Stimulated activated CD4-positive, alpha-beta T cell treated with anti-CD3 and anti-CD28 coated beads, Interleukin-12 subunit alpha, Interleukin-12 subunit beta, amount 100 ng/mL, for 48 hours (primary cell): ENCODE results near the gene CDC45.

ENCODE experiments used
- DNase-seq, 3 donors: peaks; one replicate each; pipeline ENCODE4 v3.0.0-alpha.2; 2020; ENCODE audit warnings: low read depth in 2 of 3, low spot score in 1 of 3

Gene CDC45

DNA sequence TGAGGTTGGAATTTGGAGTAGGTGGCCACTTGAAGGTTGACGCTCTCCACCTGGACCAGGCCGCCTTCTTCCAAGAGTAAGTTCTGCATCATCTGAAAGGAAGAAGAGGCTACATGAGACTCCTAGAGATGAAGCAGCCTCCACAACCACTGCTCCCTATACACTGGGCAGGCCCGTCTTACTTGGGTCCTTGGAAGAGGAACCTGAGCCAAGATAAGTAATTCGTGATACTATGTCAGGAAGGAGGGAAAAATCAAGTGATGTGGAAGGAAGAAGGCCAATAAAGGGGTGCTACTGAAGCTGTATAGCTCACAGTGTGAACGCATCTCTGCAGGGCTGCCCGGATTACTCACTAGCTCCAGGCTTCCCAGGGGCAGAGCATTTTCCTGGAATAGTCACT is 11.8 kb upstream of the CDC45 start:
- no peak for DNase-seq

DNA sequence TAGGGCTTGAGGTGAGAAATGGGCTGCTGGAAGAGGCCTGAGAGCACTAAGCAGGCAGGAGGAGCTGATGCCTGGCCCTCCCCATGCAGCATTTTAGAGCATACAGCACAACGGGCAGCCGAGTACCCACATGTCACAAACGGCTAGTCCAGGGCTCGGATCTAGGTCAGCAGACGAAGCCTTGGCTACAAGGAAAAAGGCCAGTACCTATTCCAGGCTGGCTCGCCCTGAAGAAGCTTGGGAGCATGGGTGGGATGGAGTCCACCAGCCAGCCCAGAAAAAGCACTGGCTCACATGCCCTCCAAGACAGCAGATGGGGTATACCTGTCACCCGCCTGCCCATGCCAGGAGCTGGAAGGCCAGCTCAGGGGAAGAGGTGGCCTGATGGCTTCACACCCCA is 10.3 kb upstream of the CDC45 start:
- no peak for DNase-seq

DNA sequence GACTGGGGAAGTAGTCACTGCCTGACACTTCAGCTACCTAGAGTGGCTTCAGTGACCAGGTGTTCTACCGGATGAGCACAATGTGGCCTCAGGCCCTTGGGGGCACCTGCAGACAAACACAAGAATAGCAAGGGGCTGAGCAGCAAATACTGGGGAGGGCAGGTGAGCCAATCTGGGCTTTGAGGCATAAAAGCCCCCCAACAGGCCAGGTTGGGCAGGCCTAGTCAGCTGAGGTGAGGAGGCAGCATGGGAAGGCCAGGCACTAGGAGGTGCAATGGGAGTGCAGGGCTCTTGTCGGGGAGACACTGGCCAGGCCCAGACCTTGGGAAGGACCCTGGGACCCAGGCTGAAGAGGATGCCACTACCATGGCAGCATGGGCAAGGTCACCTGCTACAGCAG is 9.7 kb upstream of the CDC45 start:
- DNase-seq: no peak

DNA sequence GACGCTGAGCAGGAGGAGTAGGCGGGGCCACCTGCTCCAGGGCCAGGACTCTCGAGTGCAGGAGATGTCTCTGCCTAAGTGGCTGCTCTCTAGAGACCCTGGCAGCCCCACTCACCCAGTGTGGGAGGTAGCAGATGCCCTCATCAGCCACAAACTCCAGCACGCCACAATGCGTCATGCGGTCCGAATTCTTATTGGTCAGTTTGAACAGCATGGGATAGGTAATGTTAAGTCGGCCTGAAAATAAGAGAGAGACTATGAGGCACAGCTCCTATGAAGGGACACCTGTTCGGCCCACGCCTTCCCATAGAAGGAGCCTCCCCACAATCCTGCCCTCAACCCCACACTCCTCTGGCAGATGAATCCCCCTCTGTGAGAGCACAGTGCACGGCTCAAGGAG is 8.1 kb upstream of the CDC45 start:
- DNase-seq: no peak

DNA sequence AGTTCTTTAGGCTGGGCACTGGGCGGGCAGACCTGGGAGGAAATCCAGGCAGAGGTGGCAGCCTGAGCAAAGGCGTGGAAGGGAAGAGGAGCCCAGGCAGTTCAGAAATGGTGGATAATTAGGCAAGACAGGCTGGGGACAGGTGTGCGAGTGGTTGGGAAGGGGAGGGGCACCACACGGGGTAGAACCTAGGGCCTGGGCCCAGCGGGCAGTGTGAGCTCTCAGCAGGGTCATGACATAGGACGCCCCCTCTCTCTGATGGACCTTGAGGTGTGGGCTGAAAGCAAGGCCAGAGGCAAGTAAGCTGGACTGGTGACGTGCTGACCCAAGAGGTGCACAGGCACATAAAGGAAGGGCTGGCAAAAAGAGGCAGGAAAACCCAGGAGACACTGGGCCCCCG is 7.5 kb upstream of the CDC45 start:
- no peak for DNase-seq

DNA sequence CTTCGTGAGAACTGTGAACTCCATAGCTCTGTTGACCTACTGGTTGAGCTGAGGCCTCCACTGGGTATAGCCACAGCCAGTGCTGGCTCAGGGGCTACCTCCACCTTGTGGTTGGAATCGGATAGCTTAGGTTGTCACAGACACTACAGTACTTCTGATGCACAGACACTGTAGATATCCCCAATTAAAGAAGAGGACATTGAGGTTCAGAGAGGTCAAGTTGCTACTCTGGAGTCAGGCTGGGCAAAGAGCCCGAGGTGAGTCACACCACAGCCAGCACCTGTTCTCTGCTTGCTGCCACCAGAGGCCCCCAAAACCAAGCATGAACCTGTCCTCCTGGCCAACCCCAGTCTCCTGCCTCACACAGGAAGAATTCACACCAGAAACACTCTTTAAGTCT is 6.1 kb upstream of the CDC45 start:
- DNase-seq: no peak

DNA sequence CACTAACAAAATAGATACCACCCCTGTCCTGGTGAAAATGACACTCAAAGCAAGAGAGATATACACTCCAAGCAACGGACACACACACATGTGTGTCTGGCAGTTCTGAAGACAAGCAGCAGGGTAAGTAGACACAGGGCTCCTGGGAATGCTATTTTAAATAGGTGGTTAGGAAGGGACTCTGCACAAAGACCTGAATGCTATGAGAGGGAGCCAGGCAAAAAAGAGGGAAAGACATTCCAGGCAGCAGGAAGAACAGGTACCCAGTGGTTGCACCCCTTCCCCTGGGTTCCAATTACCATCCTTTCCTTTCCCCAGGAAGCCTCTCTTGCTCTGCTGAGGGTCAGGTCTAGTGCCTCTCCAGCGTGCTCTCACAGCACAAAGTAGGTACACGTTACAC is 3.7 kb upstream of the CDC45 start:
- DNase-seq: no peak

DNA sequence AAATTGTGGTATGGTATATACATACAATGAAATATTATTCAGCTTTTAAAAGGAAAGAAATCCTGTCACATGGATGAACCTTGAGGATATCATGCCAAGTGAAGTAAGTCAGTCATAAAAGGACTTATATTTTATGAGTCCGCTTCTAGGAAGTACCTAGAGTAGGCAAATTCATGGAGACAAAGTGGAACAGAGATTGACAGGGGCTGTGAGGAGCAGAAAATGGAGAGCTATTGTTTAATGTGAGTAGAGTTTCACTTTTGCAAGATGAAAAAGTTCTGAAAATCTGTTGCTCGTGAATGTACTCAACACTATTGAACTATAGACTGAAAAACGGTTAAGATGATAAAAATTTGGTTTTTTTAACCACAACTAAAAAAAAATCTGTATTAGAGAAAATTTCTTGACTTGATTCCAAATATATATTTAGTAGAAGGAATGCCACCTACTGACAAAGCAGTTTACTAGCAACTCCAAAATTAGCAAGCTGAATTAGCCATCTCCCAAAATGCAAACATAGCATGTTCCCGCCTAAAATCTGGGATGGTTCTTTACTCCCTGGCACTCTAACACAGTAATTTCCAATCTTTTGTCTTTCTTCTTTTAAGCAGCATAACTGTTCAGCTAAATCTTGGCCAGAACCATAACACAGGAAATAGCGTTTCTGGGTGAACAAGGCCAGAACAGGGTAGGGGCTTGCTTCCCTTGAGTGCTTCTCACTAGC is 2.2 kb upstream of the CDC45 start:
- no peak for DNase-seq

DNA sequence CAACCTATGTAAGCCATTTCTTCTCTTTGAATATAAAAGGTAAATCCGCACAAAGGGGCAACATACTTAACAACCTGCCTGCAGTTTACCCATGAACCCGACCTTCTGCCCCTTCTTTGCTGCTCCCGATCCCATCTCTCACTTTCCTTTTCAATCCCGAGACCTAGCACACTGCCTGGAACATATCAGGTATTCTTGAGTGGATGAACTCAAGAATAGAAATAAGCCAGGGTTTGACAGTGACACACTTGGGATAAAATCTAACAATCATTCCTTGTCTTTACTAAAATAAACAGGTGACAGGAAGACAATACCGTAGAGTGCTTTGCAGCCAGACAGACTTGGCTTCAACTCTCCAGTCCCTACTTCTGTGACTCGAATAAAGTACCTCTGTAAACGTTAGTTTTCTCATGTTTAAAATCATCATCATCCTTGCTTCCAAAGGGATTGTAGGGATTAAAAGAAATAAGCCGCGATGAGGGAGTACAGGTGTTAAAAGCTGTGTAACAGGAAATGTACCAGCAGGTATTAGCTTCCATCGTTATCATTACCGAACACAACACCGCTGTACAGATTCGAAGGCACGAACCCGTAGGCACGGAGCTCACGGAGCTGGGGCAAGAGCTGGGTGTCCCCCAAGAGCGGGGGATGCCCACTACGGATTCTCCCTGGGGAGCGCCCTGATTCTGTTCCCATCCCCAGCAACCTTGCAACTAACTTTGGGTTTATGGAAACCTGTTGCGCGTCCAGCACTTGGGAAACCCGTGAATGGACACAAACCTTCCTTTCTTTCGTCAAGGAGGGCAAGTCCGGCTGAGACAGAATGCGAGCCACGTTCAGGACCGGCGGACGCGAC is 1.4 kb upstream of the CDC45 start:
- DNase-seq: no peak

DNA sequence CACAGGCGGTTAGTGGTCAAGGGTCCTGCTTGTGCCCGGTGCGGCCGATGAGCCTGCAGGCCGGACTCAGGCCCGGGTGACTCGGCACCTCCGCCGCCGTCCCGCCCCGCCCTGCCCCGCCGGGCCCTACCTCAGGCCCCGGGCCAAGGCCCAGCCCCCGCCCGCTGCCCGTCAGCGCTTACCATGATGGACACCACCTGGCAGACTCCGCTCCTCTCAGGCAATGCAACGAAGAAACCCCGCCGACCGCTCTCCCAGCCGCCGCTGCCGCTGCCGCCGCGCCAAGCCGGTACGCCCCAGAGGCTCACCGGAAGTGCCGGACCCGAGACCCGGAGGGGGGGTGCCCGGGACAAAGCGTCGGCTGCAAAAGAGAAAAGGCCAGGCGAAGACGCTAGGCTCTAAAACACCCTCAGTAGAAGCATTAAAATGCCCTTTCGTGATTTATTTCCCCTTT is 792 bp upstream of the CDC45 start, which contains the start of gene UFD1:
UFD1 (minus strand) TSS at position 293 of the 454 bp plus-strand sequence; CDS start at position 185, 108 bp downstream.
- peak; percentile 68 to 74 (median 69) for DNase-seq

DNA sequence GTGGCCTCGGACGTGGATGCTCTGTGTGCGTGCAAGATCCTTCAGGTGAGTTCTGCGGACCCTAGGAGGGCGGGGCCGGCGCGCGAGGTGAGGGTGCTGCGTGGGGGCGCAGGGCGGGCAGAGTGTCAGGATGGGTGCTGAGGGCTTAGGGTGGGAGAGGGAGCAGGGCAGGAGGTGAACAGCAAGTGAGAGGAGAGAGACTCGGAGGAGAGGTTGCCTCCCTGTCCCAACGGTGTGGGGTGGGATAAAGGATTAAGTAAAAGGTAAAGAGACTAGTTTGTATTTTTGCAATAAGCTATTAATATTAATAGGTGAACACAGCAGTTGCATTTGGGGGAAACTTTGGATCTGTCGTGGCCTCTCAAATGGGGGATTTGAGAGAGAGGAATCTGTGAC is 451 bp downstream of the CDC45 start:
- DNase-seq: no peak

DNA sequence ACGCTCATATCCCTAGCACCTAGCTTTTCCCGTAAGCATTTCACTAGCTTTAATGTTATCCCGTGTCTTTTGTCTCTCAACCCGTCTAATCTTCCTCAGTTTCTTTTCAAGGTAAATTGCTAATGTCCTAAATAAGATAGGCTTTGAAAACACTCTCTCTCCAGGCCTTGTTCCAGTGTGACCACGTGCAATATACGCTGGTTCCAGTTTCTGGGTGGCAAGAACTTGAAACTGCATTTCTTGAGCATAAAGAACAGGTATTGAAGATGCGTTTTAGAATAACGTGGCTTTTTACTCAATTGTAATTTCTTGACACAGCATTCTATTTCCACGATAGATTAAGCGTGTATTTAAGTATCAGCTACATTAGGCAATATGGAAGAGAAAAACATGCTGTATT is 1.1 kb downstream of the CDC45 start:
- no peak for DNase-seq

DNA sequence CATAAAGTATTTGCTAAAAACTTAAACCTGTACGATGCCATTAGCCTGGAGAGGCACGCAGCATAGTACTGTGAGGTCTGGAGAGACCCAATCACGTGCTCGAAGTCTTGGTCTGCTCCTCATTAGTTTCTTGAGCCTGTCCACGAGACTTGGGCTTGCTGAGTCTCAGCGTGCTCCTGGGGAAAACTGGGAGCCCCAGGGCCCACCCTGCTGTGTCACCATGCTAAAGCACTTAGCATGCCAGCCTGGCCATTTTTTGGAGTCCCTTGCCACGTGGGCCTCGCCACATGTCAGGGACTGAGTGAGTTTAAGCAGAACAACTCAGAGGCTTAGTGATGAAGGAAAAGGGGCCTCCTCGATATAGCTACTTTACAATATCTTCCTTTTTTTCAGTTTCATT is 2.6 kb downstream of the CDC45 start:
- no peak for DNase-seq

DNA sequence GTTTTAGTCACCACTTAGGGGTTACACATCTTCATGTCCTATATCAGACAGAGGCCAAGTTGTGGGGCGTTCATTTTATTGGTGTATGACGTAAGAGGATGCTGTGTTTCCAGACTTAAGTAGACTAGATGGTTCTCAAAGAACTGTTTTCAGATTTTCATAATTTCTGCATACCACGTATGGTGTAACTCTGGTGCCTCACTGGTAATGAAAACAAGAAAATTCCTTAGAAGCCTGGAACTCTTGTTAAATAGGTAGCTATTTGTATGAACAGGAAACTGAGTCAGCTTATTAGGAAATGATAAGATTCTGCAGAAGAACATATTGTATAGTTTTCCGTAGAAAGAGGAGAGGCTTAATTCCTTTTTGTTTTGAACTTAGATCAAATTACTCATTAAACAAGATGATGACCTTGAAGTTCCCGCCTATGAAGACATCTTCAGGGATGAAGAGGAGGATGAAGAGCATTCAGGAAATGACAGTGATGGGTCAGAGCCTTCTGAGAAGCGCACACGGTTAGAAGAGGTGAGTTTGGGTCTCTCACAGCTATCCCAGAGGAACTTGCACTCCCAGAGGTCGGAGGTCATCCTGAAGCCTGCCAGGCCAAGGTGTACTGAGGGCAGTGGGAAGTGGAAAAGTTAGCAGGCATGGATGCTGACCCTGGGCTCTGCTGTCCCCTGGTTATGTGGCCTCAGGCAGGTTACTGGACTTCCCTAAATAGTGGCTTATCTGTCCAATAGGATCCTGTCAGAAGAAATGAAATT is 3.9 kb downstream of the CDC45 start:
- DNase-seq: no peak

DNA sequence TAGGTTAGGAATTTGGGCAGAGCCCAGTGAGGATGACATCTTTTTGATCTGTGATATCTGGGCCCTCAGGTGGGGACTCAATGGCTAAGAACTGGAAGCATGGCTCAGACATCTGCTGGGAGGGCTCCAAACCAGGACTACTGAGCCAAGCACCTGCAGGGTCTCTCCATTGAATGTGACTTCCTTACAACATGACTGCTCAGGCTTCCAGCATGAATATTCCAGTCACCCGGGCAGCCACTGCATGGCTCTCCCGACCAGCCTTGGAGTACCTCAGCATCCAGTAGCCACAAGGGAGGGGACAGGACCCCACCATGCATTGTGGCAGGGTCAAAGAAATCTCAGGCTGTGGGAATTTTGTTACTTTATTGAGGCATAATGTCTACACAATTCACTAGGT is 8.6 kb downstream of the CDC45 start:
- no peak for DNase-seq

DNA sequence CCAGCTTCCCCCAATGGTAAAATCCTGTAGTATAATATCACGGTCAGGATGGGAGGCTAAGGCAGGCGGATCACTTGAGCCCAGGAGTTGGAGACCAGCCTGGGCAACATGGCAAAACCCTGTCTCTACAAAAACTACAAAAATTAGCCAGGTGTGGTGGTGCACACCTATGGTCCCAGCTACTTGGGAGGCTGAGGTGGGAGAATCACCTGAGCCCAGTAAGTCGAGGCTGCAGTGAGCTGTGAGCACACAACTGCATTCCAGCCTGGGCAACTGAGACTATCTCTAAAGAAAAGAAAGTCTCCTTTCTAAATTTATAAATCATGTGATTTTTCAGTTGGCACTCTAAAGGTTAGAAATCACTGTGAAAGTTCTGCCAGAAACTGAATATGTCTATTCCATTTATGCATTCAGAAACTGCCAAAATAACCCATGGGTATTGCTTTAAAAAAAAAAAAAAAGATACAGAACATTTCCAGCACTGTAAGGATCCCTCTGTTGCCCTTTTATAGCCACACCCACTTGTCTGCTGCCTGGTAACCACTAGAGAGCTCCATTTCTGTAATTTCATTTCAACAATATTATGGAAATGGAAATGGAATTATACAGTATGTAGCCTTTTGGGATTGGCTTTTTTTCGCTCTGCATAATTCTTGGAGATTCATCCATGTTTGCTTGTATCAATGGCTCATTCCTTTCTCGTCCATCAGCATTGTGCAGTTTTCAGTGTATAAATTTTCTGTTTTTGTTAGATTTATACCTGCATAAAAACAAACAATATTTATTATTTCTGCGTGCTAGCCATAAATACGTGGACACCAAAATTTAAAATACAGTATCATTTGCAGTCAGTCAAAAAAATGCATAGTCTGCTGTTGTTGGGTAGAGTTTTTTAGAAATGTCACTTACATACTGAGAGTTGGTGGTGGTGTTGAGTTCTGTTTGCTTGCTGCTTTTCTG is 9.4 kb downstream of the CDC45 start:
- no peak for DNase-seq

DNA sequence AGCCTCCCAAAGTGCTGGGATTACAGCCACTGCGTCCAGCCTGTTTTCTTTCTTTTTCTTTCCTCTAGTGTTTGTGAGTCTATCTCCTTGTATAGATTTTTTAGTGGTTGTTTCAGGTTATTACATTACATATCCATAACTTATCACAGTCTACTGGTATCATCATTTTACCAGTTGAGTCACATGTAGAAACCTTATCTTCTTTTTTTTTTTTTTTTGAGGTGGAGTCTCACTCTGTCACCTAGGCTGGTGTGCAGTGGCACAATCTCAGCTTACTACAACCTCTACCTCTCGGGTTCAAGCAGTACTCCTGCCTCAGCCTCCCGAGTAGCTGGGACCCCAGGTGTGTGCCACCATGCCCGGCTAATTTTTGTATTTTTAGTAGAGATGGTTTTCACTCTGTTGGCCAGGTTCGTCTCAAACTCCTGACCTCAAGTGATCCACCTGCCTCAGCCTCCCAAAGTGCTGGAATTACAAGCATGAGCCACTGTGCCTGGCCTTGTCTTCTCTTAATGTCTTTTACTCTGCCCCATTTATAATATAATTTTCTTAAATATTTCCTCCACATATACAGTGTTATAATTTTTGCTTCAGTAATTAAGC is 11.0 kb downstream of the CDC45 start:
- no peak for DNase-seq

DNA sequence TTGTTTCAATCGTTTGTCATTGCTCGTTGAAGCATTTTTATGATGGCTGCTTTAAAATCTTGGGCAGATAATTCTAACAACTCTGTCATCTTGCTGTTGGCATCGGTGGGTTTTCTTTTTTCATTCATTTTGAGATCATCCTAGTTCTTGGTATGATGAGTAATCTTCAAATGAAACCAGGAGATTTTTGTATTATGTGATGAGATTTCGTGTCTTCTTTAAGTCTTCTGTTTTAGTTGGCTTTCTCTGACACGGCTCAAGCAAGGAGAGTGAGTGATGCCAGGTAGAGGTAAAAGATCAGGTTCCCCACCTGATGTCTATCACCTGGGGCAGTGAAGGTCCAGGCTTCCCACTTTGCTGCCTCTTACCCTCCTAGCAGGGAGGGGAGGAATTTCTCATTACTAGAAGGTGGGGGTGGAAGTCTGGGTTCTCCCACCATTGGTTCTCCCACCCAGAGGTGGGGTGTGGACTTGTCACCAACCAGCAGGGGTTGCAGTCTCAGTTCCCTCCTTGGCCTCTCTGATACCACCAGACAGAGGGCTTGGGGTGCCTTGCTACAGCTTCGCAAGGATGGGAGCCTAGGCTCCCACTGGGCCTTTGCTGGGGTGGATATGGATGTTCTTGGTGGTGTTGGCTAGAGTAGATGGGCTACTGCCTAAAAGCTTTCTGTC is 12.9 kb downstream of the CDC45 start:
- no peak for DNase-seq

DNA sequence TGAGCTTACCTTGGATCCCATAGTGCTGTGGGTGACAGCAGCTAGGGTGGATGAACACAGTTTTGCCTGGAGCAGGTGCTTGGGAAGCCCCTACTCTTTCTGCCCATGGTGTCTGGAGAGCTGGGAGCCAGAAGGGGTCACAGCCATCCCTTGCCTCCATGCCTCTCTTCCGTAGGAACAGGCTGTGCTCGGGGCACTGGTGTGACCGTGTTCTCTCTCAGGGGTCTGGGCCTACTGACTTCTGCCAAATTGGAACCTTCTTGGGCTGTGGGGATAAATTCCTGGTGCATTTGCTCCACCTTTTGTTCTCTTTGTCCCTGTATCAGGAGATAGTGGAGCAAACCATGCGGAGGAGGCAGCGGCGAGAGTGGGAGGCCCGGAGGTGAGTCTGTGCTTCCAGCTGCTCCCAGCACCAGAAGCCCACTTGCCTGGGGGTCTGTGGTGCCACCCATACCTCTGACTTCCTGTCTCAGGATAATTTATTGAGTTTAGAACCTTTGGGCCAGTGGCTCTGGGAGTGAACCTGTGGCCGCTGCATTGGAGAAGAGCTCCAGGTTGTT is 14.4 kb downstream of the CDC45 start:
- no peak for DNase-seq
